Stimulated activated CD4-positive, alpha-beta T cell treated with anti-CD3 and anti-CD28 coated beads, TNF-alpha, amount 100 ng/mL, for 24 hours (primary cell): ENCODE measurements around the gene RAB3IL1.

ENCODE experiments used
- DNase-seq, 3 experiments: peaks; one replicate each; pipeline ENCODE4 v3.0.0-alpha.2; 2020; ENCODE audit warnings: low read depth in 3 of 3

The RAB3IL1 gene

DNA sequence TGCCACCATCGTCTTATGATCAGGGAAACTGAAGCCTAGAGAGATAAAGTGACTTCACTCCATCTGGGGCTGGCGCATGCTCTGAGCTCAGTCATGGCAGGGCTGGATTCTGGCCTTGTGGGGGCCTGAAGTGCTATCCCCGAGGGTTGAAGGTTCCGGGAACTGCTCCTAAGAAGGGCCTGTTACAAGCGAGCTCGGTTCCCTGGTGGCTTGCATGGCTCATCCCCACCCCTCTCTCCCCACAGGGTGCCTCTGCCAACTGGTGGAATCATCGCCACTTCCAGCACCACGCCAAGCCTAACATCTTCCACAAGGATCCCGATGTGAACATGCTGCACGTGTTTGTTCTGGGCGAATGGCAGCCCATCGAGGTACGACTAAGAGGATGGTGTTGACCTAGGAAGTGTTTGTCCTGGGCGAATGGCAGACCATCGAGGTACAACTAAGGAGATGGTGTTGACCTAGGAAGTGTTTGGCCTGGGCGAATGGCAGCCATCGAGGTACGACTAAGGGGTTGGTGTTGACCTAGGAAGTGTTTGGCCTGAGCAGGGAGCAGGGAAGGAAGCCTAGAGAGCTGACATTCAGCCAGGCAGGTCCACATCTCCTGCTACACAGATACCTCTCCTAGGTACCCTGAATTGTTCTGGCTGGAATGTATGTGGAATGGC lies 69.3 kb downstream of the RAB3IL1 start:
- no peak for DNase-seq
